Measurements from ENCODE around the gene ESPN. TPM values are rescaled to one million over a fixed set of nuclear protein-coding genes. Genes with fewer than 3 reads are reported as not detected.

The ESPN gene
- 0.84 and 4.3 TPM in 2 replicates for total RNA-seq

GRCh38 chr1:6424619-6425593 lies at the start of gene ESPN:
Gene ESPN (plus strand): TSS chr1:6424776. CDS start chr1:6424956, 180 bp downstream.

GRCh38 chr1:6393400-6394187 lies 31.0 kb upstream of the ESPN start, which contains the start of gene ACOT7:
Gene ACOT7 (minus strand): TSS chr1:6393767. CDS start chr1:6393399, 368 bp downstream.

GRCh38 chr1:6419804-6420453 lies 4.6 kb upstream of the ESPN start, which contains the start of gene HES2:
Gene HES2 (minus strand): TSS chr1:6419919. CDS start chr1:6419820, 99 bp downstream.

GRCh38 chr1:6466023-6466422 lies 41.4 kb downstream of the ESPN start, which contains the start of gene TNFRSF25:
Gene TNFRSF25 (minus strand): TSS chr1:6466173. CDS start chr1:6466107, 66 bp downstream.

GRCh38 chr1:6491480-6491962 lies 66.9 kb downstream of the ESPN start, which contains the start of gene PLEKHG5:
Gene PLEKHG5 (minus strand): TSS chr1:6491667. CDS start chr1:6477571, 14,096 bp downstream.

Other genes starting within 250 kb of the ESPN start
- gene CHD5, start 244.5 kb upstream of the ESPN start, total RNA-seq: 0.08 TPM in 1 of 2 replicates, not detected in the other
- gene RPL22, start 225.2 kb upstream of the ESPN start, total RNA-seq: 198 and 202 TPM in 2 replicates
- 3.3 and 6.6 TPM in 2 replicates for gene RNF207, start 218.7 kb upstream of the ESPN start, total RNA-seq
- 62.0 and 77.8 TPM in 2 replicates for gene ICMT, start 188.8 kb upstream of the ESPN start, total RNA-seq
- not detected in 2 replicates for gene HES3, start 180.6 kb upstream of the ESPN start, total RNA-seq
- 21.8 and 29.6 TPM in 2 replicates for gene GPR153, start 163.7 kb upstream of the ESPN start, total RNA-seq
- 139 and 154 TPM in 2 replicates for gene ACOT7, start 31.0 kb upstream of the ESPN start, total RNA-seq
- 42.2 and 55.4 TPM in 2 replicates for gene HES2, start 4.9 kb upstream of the ESPN start, total RNA-seq
- gene TNFRSF25, start 41.4 kb downstream of the ESPN start, total RNA-seq: 19.6 and 33.4 TPM in 2 replicates
- gene PLEKHG5, start 66.9 kb downstream of the ESPN start, total RNA-seq: 28.8 and 57.3 TPM in 2 replicates
- 12.3 and 21.5 TPM in 2 replicates for gene NOL9, start 129.7 kb downstream of the ESPN start, total RNA-seq
- gene TAS1R1, start 130.5 kb downstream of the ESPN start, total RNA-seq: not detected in 2 replicates
- 10.2 and 15.1 TPM in 2 replicates for gene ZBTB48, start 155.2 kb downstream of the ESPN start, total RNA-seq
- gene KLHL21, start 178.1 kb downstream of the ESPN start, total RNA-seq: 40.7 and 68.4 TPM in 2 replicates
- 5.4 and 6.2 TPM in 2 replicates for gene PHF13, start 189.0 kb downstream of the ESPN start, total RNA-seq
- gene THAP3, start 200.1 kb downstream of the ESPN start, total RNA-seq: 12.0 and 13.7 TPM in 2 replicates

All from hair follicular keratinocyte (primary cell).